Neural cell (in vitro differentiated cells): ENCODE results near the gene SLC17A2. TPM values are rescaled to one million over a fixed set of nuclear protein-coding genes. Genes with fewer than 3 reads are reported as not detected.

ENCODE experiments used
- H2AFZ ChIP-seq: fragments of 200-600, 300-800 bp; sonication (generic), shearing (Covaris generic); 2 replicates; pipeline ENCODE4 v1.6.0; 2014; ENCODE audit warnings: low read depth, mild to moderate bottlenecking, antibody characterized with exemption, low read length, moderate library complexity
- H3F3A ChIP-seq: fragments of 200-600 bp; shearing (Covaris generic); 2 replicates; pipeline ENCODE4 v1.6.1; 2016; ENCODE audit warnings: mild to moderate bottlenecking, moderate library complexity, mixed read lengths, antibody characterized with exemption, low read length; ENCODE audit not compliant: insufficient read depth, poor library complexity, severe bottlenecking
- H3K27ac ChIP-seq: fragments of 200-600, 300-800 bp; sonication (generic), shearing (Covaris generic); 2 replicates; pipeline ENCODE4 v1.5.1; 2014; ENCODE audit warnings: mild to moderate bottlenecking, low read length, moderate library complexity
- H3K27me3 ChIP-seq: fragments of 300-800, 200-600 bp; sonication (generic), shearing (Covaris generic); 2 replicates; pipeline ENCODE4 v1.6.0; 2014; ENCODE audit warnings: mild to moderate bottlenecking, low read depth, low read length, moderate library complexity; ENCODE audit not compliant: insufficient read depth
- H3K36me3 ChIP-seq: fragments of 300-800, 200-600 bp; sonication (generic), shearing (Covaris generic); 2 replicates; pipeline ENCODE4 v1.5.1; 2014; ENCODE audit warnings: mild to moderate bottlenecking, antibody characterized with exemption, low read length, moderate library complexity; ENCODE audit not compliant: insufficient read depth
- H3K4me2 ChIP-seq: fragments of 300-800, 200-600 bp; sonication (generic), shearing (Covaris generic); 2 replicates; pipeline ENCODE4 v1.6.0; 2014; ENCODE audit warnings: mild to moderate bottlenecking, low read length
- H3K4me3 ChIP-seq: fragments of 300-800, 200-600 bp; sonication (generic), shearing (Covaris generic); 2 replicates; pipeline ENCODE4 v1.5.1; 2014; ENCODE audit warnings: mild to moderate bottlenecking, low read length, moderate library complexity
- H3K79me2 ChIP-seq: fragments of 200-600 bp; shearing (Covaris generic); replicated peaks from 2 replicates; pipeline ENCODE4 v1.6.0; 2014; ENCODE audit warnings: mild to moderate bottlenecking, low read length, moderate library complexity; ENCODE audit not compliant: insufficient read depth
- H3K9ac ChIP-seq: fragments of 300-800, 200-600 bp; sonication (generic), shearing (Covaris generic); 2 replicates; pipeline ENCODE4 v1.6.1; 2016; ENCODE audit warnings: mild to moderate bottlenecking, low read length, mixed read lengths
- H3K9me2 ChIP-seq: fragments of 200-600 bp; shearing (Covaris generic); 2 replicates; pipeline ENCODE4 v1.6.1; 2016; ENCODE audit warnings: mild to moderate bottlenecking, low read length, mixed read lengths; ENCODE audit not compliant: insufficient read depth
- H3K9me3 ChIP-seq: fragments of 200-600, 300-800 bp; sonication (generic), shearing (Covaris generic); 2 replicates; pipeline ENCODE4 v1.6.1; 2016; ENCODE audit warnings: mild to moderate bottlenecking, mixed run types, low read length, moderate library complexity, mixed read lengths
- H4K20me1 ChIP-seq: fragments of 200-600 bp; shearing (Covaris generic); 2 replicates; pipeline ENCODE4 v1.6.1; 2016; ENCODE audit warnings: mild to moderate bottlenecking, mixed run types; ENCODE audit not compliant: insufficient read depth
- CTCF ChIP-seq: fragments of 450-650 bp; IDR thresholded peaks from 2 replicates; pipeline ENCODE4 v1.5.1; 2014; ENCODE audit warnings: antibody characterized with exemption, mild to moderate bottlenecking, moderate library complexity; ENCODE audit not compliant: poor library complexity, severe bottlenecking
- EP300 ChIP-seq: fragments of 450-650 bp; conservative IDR thresholded peaks from 2 replicates; pipeline ENCODE4 v1.6.1; 2014; ENCODE audit warnings: antibody characterized with exemption, mild to moderate bottlenecking, moderate library complexity; ENCODE audit not compliant: poor library complexity, severe bottlenecking
- EZH2 ChIP-seq: fragments of 200-600, 300-800 bp; shearing (Covaris generic), sonication (generic); IDR thresholded peaks from 2 replicates; pipeline ENCODE4 v1.6.1; 2014; ENCODE audit warnings: antibody characterized with exemption, low read length, borderline replicate concordance, mild to moderate bottlenecking; ENCODE audit not compliant: insufficient read depth, poor library complexity, severe bottlenecking
- MXI1 ChIP-seq: fragments of 450-650 bp; conservative IDR thresholded peaks from 2 replicates; pipeline ENCODE4 v1.6.1; 2014; ENCODE audit warnings: antibody characterized with exemption, mild to moderate bottlenecking; ENCODE audit not compliant: poor library complexity, severe bottlenecking
- POLR2AphosphoS5 ChIP-seq: IDR thresholded peaks from 2 replicates; pipeline ENCODE4 v1.6.1; 2012
- RAD21 ChIP-seq: fragments of 450-650 bp; conservative IDR thresholded peaks from 2 replicates; pipeline ENCODE4 v1.6.1; 2014; ENCODE audit warnings: antibody characterized with exemption, mild to moderate bottlenecking, moderate library complexity
- REST ChIP-seq: IDR thresholded peaks from 2 replicates; pipeline ENCODE4 v1.6.1; 2012; ENCODE audit warnings: borderline replicate concordance
- SMC3 ChIP-seq: fragments of 450-650 bp; conservative IDR thresholded peaks from 2 replicates; pipeline ENCODE4 v1.6.1; 2014; ENCODE audit warnings: antibody characterized with exemption, mild to moderate bottlenecking, moderate library complexity; ENCODE audit not compliant: poor library complexity
- TAF1 ChIP-seq: IDR thresholded peaks from 2 replicates; pipeline ENCODE4 v1.6.1; 2012; ENCODE audit warnings: low read depth
- polyA plus RNA-seq: library from polyadenylated mRNA; depleted of rRNA; stranded (reverse); fragments of >200 nt; gene quantifications from 2 replicates; pipeline ENCODE4 v1.2.3, GENCODE V29; 2014

Gene SLC17A2
- polyA plus RNA-seq, 1 donor from 2014 or later, result not detected

GRCh38 chr6:25959890-25960536, 29.5 kb upstream of the SLC17A2 start:
- no peaks in the 10 kb centered on the region for H3K36me3 ChIP-seq
- no peaks in the 10 kb centered on the region for H3K9me2 ChIP-seq
- TF ChIP-seq POLR2AphosphoS5 (no peak), EZH2 (no peak), CTCF (no peak), MXI1 (no peak), TAF1 (no peak), RAD21 (no peak), EP300 (no peak), REST (no peak), SMC3 (no peak)
- no peak overlapping the region for H3K27ac ChIP-seq
- H3K27me3 ChIP-seq, result no peaks in the 10 kb centered on the region
- H3F3A ChIP-seq, result no peaks in the 10 kb centered on the region
- H2AFZ ChIP-seq, result no peak overlapping the region
- no peak overlapping the region for H3K4me3 ChIP-seq
- H3K4me2 ChIP-seq, result no peak overlapping the region
- no peaks in the 10 kb centered on the region for H3K79me2 ChIP-seq
- no peaks in the 10 kb centered on the region for H4K20me1 ChIP-seq
- no peaks in the 10 kb centered on the region for H3K9me3 ChIP-seq
- no peak overlapping the region for H3K9ac ChIP-seq

- Histone ChIP-seq H2AFZ (no peak overlapping the region), H3K36me3 (no peaks in the 10 kb centered on the region), H3K4me2 (no peak overlapping the region), H3K79me2 (no peaks in the 10 kb centered on the region), H3K9me3 (no peaks in the 10 kb centered on the region), H3K27me3 (no peaks in the 10 kb centered on the region), H3K9ac (no peak overlapping the region), H4K20me1 (no peaks in the 10 kb centered on the region), H3F3A (no peaks in the 10 kb centered on the region), H3K9me2 (no peaks in the 10 kb centered on the region), H3K4me3 (no peak overlapping the region), H3K27ac (no peak overlapping the region)
- TF ChIP-seq EP300, result no peak
- no peak for TF ChIP-seq CTCF
- no peak for TF ChIP-seq TAF1
- TF ChIP-seq SMC3, result no peak
- no peak for TF ChIP-seq POLR2AphosphoS5
- TF ChIP-seq REST, result no peak
- TF ChIP-seq EZH2, result no peak
- no peak for TF ChIP-seq MXI1
- TF ChIP-seq RAD21, result no peak
Measured at GRCh38 chr6:25958700-25959162, 28.2 kb upstream of the SLC17A2 start.
